A549 treated with Hydrocortisone at 1 μM for 4 hours (cell line): ENCODE results near the gene MRPS25. TPM values are rescaled to one million over a fixed set of nuclear protein-coding genes. Genes with fewer than 3 reads are reported as not detected.

ENCODE experiments used
- total RNA-seq: library from RNA; stranded (reverse); fragments of 200-300 nt; extraction: Qiagen RNA extraction; gene quantifications from 5 replicates; pipeline ENCODE4 v1.2.3, GENCODE V29; 2022

MRPS25 gene
- 45.1 to 60.8 TPM (median 57.1 TPM) in 5 replicates for total RNA-seq

GRCh38 chr3:15064835-15065549, at the start of gene MRPS25:
MRPS25 (minus strand) TSS chr3:15065315; CDS start chr3:15065194, 121 bp downstream.

GRCh38 chr3:15098503-15099363, 33.6 kb upstream of the MRPS25 start, which contains the start of gene RBSN:
RBSN (minus strand) TSS chr3:15099148; CDS start chr3:15096120, 3,028 bp downstream.

Other genes starting within 250 kb of the MRPS25 start
- gene FGD5, start 246.4 kb downstream of the MRPS25 start, total RNA-seq = 0.01 to 0.05 TPM (median 0.03 TPM) in 3 of 5 replicates, not detected in the others
- 10.3 to 16.5 TPM (median 15.3 TPM) in 5 replicates for gene NR2C2, start 117.7 kb downstream of the MRPS25 start, total RNA-seq
- 7.7 to 13.3 TPM (median 9.9 TPM) in 5 replicates for gene RBSN, start 33.8 kb upstream of the MRPS25 start, total RNA-seq
- gene CAPN7, start 140.9 kb upstream of the MRPS25 start, total RNA-seq = 21.4 to 28.9 TPM (median 26.1 TPM) in 5 replicates